Psoas muscle (tissue), 8 donors: Measurements from ENCODE around the gene BBX. TPM values are rescaled to one million over a fixed set of nuclear protein-coding genes. Genes with fewer than 3 reads are reported as not detected.

Experiments
- ATAC-seq, 4 donors: fragments of 200-7000 bp; cut with Tn5 transposase; one replicate each; pipeline ENCODE4 v1.9.1; 2020; ENCODE audit warnings: moderate library complexity in 3 of 4, mild to moderate bottlenecking in 2 of 4
- DNase-seq, 2 donors: peaks; one replicate each; pipeline ENCODE4 v3.0.0-alpha.2; 2020
- H3K27ac ChIP-seq: fragments of 200-600 bp; one replicate; pipeline ENCODE4 v1.8.0; 2022
- H3K27me3 ChIP-seq, 3 donors: fragments of 200-600 bp in 1 of 3; one replicate each; pipeline versions ENCODE4 v1.6.1 to v1.8.0; 2013 to 2022; ENCODE audit warnings: low read length in 2 of 3, mild to moderate bottlenecking in 2 of 3, moderate library complexity in 1 of 3; ENCODE audit not compliant: insufficient read depth in 3 of 3
- H3K36me3 ChIP-seq, 2 donors: fragments of 200-600 bp in 1 of 2; one replicate each; pipeline versions ENCODE4 v1.6.1 to v1.8.0; 2013 to 2022; ENCODE audit warnings: low read depth in 1 of 2, mild to moderate bottlenecking in 1 of 2, moderate library complexity in 1 of 2; ENCODE audit not compliant: insufficient read depth in 1 of 2
- H3K4me1 ChIP-seq: fragments of 200-600 bp; one replicate; pipeline ENCODE4 v1.8.0; 2022
- H3K4me3 ChIP-seq: fragments of 200-600 bp; one replicate; pipeline ENCODE4 v1.8.0; 2022; ENCODE audit warnings: mild to moderate bottlenecking
- H3K9me3 ChIP-seq: fragments of 200-600 bp; one replicate; pipeline ENCODE4 v1.8.0; 2022
- WGBS, 3 donors: extraction: QIAGEN DNeasy Blood & Tissue Kit; methylation state at CpG; one replicate each; pipeline versions ENCODE4 v1.1.6 to v1.1.7; 2013; 5-methylcytosine and 5-hydroxymethylcytosine counted together
- intact Hi-C, 2 donors: fragments of 100-400 bp; cut with DNase I; formaldehyde crosslinking; loops; one replicate each; pipeline versions ENCODE4 v1.11.0 to v1.14.2; 2022
- polyA plus RNA-seq, 3 donors: library from polyadenylated mRNA; stranded (reverse); fragments of 200-250 nt; gene quantifications; one replicate each; pipeline ENCODE4 v1.2.3, GENCODE V29; 2013
- total RNA-seq, 4 donors: library from RNA; stranded (reverse); fragmentation: NEBNext Ultra II Directional in 2 of 4; extraction: Animal tissue kit (Norgen Biotek cat#: 25700) in 2 of 4; gene quantifications; one replicate each; pipeline versions ENCODE4 v1.2.1 to v1.2.4, GENCODE V29; 2021 to 2023
- TF ChIP-seq, protein P1 (sequence below): fragments of 200-600 bp; IDR thresholded peaks from one replicate; pipeline ENCODE4 v1.8.0; 2022; ENCODE audit warnings: antibody characterized with exemption
- donor health status: healthy with polysubstance abuse.
- donor health status: DM: no; HTN: no; CAD: no; lungs with moderate emphysema.
- donor health status: Bipolar disorder and iron deficiency.
- donor health status: healthy.
- donor health status: DM: yes; HTN: yes; CAD: no.
- donor health status: DM: no; HTN: no; CAD: no.
- donor health status: DM: no; HTN: no; CAD: no.
- donor health status: DM: yes; HTN: yes; CAD: no.

The BBX gene
- total and polyA plus RNA-seq, 7 donors: 2.2 to 30.4 (median 16.2) TPM

DNA sequence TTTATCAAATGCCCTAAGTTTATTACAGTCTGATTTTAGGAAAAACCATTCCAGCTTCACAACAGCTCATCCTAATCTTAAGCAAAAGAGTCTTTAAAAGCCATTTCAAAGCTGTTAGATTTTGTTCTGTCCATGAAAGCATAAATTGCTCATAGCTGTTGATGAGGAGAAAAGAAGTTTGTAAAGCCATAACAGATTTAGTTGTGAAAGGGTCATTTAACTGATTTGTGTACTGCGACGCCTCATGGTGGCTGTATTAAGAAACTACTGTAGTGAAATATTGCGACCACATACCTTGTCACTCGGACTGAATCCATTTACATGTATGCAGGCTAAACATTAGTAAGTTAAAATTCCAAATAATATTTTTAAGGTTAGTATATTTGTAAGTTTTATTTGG is 20.9 kb downstream of the BBX start:
- DNase-seq: no peak
- ATAC-seq: no peak
- H3K27ac ChIP-seq: no peak overlapping the region
- WGBS, 3 donors: 68 to 78% (median 69%) methylated on average over 4 of the region's 4 CpGs
- H3K9me3 ChIP-seq: no peaks in the 10 kb centered on the region
- intact Hi-C loops: no loop called here
- H3K4me1 ChIP-seq: no peaks in the 10 kb centered on the region
- TF ChIP-seq, protein P1, sequence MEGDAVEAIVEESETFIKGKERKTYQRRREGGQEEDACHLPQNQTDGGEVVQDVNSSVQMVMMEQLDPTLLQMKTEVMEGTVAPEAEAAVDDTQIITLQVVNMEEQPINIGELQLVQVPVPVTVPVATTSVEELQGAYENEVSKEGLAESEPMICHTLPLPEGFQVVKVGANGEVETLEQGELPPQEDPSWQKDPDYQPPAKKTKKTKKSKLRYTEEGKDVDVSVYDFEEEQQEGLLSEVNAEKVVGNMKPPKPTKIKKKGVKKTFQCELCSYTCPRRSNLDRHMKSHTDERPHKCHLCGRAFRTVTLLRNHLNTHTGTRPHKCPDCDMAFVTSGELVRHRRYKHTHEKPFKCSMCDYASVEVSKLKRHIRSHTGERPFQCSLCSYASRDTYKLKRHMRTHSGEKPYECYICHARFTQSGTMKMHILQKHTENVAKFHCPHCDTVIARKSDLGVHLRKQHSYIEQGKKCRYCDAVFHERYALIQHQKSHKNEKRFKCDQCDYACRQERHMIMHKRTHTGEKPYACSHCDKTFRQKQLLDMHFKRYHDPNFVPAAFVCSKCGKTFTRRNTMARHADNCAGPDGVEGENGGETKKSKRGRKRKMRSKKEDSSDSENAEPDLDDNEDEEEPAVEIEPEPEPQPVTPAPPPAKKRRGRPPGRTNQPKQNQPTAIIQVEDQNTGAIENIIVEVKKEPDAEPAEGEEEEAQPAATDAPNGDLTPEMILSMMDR: no peak
- no peaks in the 10 kb centered on the region for H3K27me3 ChIP-seq
- no peaks in the 10 kb centered on the region for H3K36me3 ChIP-seq
- no peak overlapping the region for H3K4me3 ChIP-seq

DNA sequence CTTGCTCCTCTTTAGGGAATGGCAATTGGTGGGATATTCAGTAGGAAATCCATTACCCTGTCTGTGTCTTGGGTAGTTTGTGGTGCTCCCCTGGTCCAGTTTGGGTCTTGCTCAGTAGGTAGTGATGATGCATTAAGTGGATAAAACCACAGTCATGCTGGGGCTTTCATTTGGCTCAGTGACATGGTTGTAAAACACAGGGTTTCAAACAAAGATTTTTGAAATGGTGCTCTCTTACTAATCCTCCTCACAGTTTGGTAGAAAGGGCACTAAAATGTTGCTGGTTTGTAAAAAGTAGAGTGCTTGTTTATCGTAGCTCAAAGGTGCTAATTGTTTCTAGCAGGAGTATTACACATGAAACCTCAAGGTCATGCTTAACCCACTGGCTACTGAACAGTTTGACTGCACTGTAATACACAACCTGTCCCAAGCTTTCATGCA is 22.9 kb downstream of the BBX start:
- no peak overlapping the region for H3K4me3 ChIP-seq
- H3K27me3 ChIP-seq: no peaks in the 10 kb centered on the region
- TF ChIP-seq, protein P1: no peak
- 19 to 44% (median 28%) methylated on average over 1 of the region's 1 CpG for WGBS, 3 donors
- H3K27ac ChIP-seq: no peak overlapping the region
- H3K9me3 ChIP-seq: no peaks in the 10 kb centered on the region
- intact Hi-C loops: no loop called here
- ATAC-seq (no peak), DNase-seq (no peak)
- no peaks in the 10 kb centered on the region for H3K4me1 ChIP-seq
- no peaks in the 10 kb centered on the region for H3K36me3 ChIP-seq

DNA sequence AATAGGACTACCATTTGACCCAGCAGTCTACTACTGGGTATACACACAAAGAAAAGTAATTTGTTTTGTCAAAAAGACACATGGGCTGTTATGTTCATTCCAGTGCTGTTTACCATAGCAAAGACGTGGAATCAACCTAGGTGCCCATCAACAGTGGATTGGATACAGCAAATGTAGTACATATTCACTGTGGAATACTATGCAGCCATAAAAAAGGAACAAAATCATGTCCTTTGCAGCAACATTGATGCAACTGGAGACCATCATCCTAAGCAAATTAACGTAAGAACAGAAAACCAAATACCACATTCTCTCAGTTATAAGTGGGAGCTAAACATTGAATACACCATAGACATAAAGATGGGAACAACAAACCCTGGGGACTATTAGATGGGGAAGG is 25.8 kb downstream of the BBX start:
- TF ChIP-seq, protein P1: no peak
- Histone ChIP-seq H3K4me1 (no peaks in the 10 kb centered on the region), H3K9me3 (no peaks in the 10 kb centered on the region), H3K27ac (no peak overlapping the region), H3K27me3 (no peaks in the 10 kb centered on the region), H3K36me3 (no peaks in the 10 kb centered on the region), H3K4me3 (no peak overlapping the region)
- no peak for DNase-seq
- WGBS, 3 donors: 91 to 97% (median 96%) methylated on average over 2 of the region's 2 CpGs
- intact Hi-C loops: no loop called here
- ATAC-seq: no peak

DNA sequence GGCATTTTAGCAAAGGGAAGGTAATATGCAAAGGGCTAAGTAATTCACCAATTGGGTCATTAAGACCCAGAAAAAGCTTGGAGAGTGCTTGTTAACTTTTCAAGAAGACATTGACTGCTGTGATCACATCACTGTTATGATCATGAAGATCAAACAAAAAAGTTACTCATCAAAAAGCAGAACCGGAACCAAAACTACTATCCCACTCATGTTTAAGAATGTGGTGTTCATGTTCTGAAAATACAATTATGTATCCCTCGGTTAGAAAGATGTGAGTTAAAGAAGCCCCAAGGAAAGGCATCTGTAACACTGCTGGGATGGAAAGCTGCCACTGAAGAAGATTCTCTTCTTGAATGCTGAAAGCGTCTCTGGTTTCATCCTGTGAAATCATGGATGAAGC is 32.6 kb downstream of the BBX start:
- no peak overlapping the region for H3K27ac ChIP-seq
- H3K36me3 ChIP-seq: no peaks in the 10 kb centered on the region
- no peaks in the 10 kb centered on the region for H3K4me1 ChIP-seq
- no peaks in the 10 kb centered on the region for H3K27me3 ChIP-seq
- intact Hi-C loops: no loop called here
- TF ChIP-seq, protein P1: no peak
- DNase-seq (no peak), ATAC-seq (no peak)
- no peak overlapping the region for H3K4me3 ChIP-seq
- 76 to 89% (median 79%) methylated on average over 3 of the region's 3 CpGs for WGBS, 3 donors
- H3K9me3 ChIP-seq: no peaks in the 10 kb centered on the region

DNA sequence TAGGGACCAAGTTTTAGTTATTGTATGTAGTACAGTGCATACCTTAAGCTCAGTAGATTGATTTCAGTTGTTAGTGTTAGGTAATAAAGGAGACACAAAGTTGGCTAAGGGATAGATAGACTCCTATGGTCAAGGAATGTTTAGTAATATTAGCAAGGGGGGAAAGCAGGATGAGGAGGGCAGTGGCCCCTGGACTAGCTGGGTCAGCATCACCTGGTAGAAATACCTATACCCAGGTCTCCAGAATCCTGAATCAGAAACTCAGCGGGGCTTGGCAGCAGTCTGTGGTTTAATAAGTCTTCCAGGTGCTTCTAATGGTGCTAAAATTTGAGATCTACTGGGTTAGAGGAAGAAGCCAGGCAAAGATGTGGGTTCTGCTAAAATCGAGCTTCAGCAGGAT is 35.0 kb downstream of the BBX start:
- Histone ChIP-seq H3K4me3 (no peak overlapping the region), H3K4me1 (no peaks in the 10 kb centered on the region), H3K9me3 (no peaks in the 10 kb centered on the region), H3K27me3 (no peaks in the 10 kb centered on the region), H3K36me3 (no peaks in the 10 kb centered on the region), H3K27ac (no peak overlapping the region)
- intact Hi-C loops: no loop called here
- DNase-seq (no peak), ATAC-seq (no peak)
- WGBS, 3 donors: 95 to 97% (median 95%) methylated on average over 2 of the region's 2 CpGs
- TF ChIP-seq, protein P1: no peak
